Measurements from ENCODE around the gene NPM1. TPM values are rescaled to one million over a fixed set of nuclear protein-coding genes. Genes with fewer than 3 reads are reported as not detected.

NPM1 gene
- total RNA-seq, 1 experiment from 2014 or later, result 2,693 TPM

- Histone ChIP-seq H3K79me2 (ENCODE audit: insufficient read depth, low read length) (0 out of 2 replicates have a peak, but pooled peaks cover 6% of the 10 kb centered on the region), H3K27me3 (ENCODE audit: insufficient read depth, low read length) (no peaks in the 10 kb centered on the region), H4K20me1 (ENCODE audit: insufficient read depth) (peaks cover 17% of the 10 kb centered on the region; the same call in 1 of the 2 replicates), H3K9me3 (ENCODE audit: control insufficient read depth in 1 of 2, insufficient read depth in 1 of 2, low read depth in 1 of 2, low read length in 2 of 2) (no peaks in the 10 kb centered on the region), H3K4me2 (ENCODE audit: low read length) (peak overlapping the region; percentile 92), H3K27ac (ENCODE audit: low read depth, low read length) (peak overlapping the region; percentile 46; the same call in 1 of the 2 replicates), H3K36me3 (ENCODE audit: control insufficient read depth in 1 of 2, insufficient read depth in 2 of 2, low read length in 2 of 2) (no peaks in the 10 kb centered on the region), H3K9ac (ENCODE audit: low read length) (no peak overlapping the region), H3K4me3 (replicated peaks in 1 of 2; ENCODE audit: low read depth in 1 of 2, low read length in 2 of 2) (peak overlapping the region in 1 of 2 experiments; percentile 58; a peak in 3 of 4 replicates), H2AFZ (ENCODE audit: low read depth, low read length, poor library complexity, severe bottlenecking) (no peak overlapping the region), H3K4me1 (ENCODE audit: control insufficient read depth in 1 of 2, insufficient read depth in 2 of 2, low read length in 2 of 2) (peaks cover 5 to 44% of the 10 kb centered on the region in 2 experiments), H3K9me2 (ENCODE audit: insufficient read depth) (no peaks in the 10 kb centered on the region)
- TF ChIP-seq SRF (IDR thresholded peaks at IDR 0.05; ENCODE audit: low read depth) (no peak), ZBTB33 (IDR thresholded peaks at IDR 0.05; ENCODE audit: extremely low read depth, insufficient replicate concordance, low read length) (no peak), YY1 (IDR thresholded peaks at IDR 0.05; ENCODE audit: extremely low read depth, insufficient replicate concordance, low read depth, low read length) (no peak), POLR2AphosphoS5 (IDR thresholded peaks at IDR 0.05; ENCODE audit: low read depth, low read length) (no peak), CTCF (IDR thresholded peaks at IDR 0.05 in 2 of 3, conservative IDR thresholded peaks at IDR 0.05 in 1 of 3; ENCODE audit: borderline replicate concordance in 1 of 3, insufficient read depth in 1 of 3, low read depth in 2 of 3, low read length in 2 of 3) (no peak), SP1 (IDR thresholded peaks at IDR 0.05; ENCODE audit: low read depth) (no peak), TCF7L2 (IDR thresholded peaks at IDR 0.05; ENCODE audit: borderline replicate concordance, extremely low read depth, insufficient read depth, insufficient read length) (no peak), CBX3 (IDR thresholded peaks at IDR 0.05; ENCODE audit: low read depth) (no peak), EZH2phosphoT487 (IDR thresholded peaks at IDR 0.05; ENCODE audit: borderline replicate concordance) (no peak), SIN3A (IDR thresholded peaks at IDR 0.05; ENCODE audit: low read depth) (no peak), ELF1 (IDR thresholded peaks at IDR 0.05; ENCODE audit: borderline replicate concordance, low read depth) (no peak), POLR2A (IDR thresholded peaks at IDR 0.05; ENCODE audit: borderline replicate concordance, extremely low read depth, insufficient read depth, insufficient read length) (no peak)
- TF ChIP-seq, protein P1, sequence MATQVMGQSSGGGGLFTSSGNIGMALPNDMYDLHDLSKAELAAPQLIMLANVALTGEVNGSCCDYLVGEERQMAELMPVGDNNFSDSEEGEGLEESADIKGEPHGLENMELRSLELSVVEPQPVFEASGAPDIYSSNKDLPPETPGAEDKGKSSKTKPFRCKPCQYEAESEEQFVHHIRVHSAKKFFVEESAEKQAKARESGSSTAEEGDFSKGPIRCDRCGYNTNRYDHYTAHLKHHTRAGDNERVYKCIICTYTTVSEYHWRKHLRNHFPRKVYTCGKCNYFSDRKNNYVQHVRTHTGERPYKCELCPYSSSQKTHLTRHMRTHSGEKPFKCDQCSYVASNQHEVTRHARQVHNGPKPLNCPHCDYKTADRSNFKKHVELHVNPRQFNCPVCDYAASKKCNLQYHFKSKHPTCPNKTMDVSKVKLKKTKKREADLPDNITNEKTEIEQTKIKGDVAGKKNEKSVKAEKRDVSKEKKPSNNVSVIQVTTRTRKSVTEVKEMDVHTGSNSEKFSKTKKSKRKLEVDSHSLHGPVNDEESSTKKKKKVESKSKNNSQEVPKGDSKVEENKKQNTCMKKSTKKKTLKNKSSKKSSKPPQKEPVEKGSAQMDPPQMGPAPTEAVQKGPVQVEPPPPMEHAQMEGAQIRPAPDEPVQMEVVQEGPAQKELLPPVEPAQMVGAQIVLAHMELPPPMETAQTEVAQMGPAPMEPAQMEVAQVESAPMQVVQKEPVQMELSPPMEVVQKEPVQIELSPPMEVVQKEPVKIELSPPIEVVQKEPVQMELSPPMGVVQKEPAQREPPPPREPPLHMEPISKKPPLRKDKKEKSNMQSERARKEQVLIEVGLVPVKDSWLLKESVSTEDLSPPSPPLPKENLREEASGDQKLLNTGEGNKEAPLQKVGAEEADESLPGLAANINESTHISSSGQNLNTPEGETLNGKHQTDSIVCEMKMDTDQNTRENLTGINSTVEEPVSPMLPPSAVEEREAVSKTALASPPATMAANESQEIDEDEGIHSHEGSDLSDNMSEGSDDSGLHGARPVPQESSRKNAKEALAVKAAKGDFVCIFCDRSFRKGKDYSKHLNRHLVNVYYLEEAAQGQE (IDR thresholded peaks at IDR 0.05; ENCODE audit: low read depth), result no peak
- CTCF ChIA-PET, result interaction anchor here (0.9 to 3.3 kb wide), 9 partner anchors 25 to 640 kb away, joined by 3 to 32 read pairs (median 4); no protein-coding TSS in a partner anchor
- POLR2A ChIA-PET, result interaction anchor here (1.9 kb wide), 1 partner anchor 31 kb away, joined by 12 read pairs; the partner anchor contains the start of gene NPM1
- DNase-seq (ENCODE audit: low read depth, low spot score) (no peak), ATAC-seq (peak; percentile 26)
- BruUV-seq (replicated peaks), result no TSS peak
- intact Hi-C loops (cut with micrococcal nuclease), result loop anchor here (2.0 kb wide), 2 partner anchors 211 to 431 kb away; no protein-coding TSS in a partner anchor
- RAD21 ChIA-PET (ENCODE audit: low non-redundant PET in 1 of 2, low total read pairs in 2 of 2, uncharacterized antibody in 2 of 2, unreplicated experiment in 2 of 2), result interaction anchor here in 1 of 2 experiments (2.0 kb wide), 1 partner anchor 186 kb away, joined by 8 read pairs; no protein-coding TSS in a partner anchor
These were observed 32.2 kb downstream of the NPM1 start for GRCh38 chr5:171419688-171420430.
